Caco-2 (cell line): ENCODE results near the gene TEX19. TPM values are rescaled to one million over a fixed set of nuclear protein-coding genes. Genes with fewer than 3 reads are reported as not detected.
A peak's percentile ranks its signal among the peaks of the same experiment; 100 is the strongest.

Source experiments
- BruUV-seq: library from RNA; stranded (reverse); fragments of 400-500 nt; replicated peaks from 2 replicates; lab custom pipeline; 2021; lab: Mats Ljungman, UMichigan
- CTCF ChIA-PET: fragments of 300-600 bp; sonication (Branson Sonifier 250); formaldehyde crosslinking; loops from one replicate; lab custom pipeline; 2022; ENCODE audit warnings: antibody characterized with exemption; lab: Charles Lee
- POLR2A ChIA-PET: fragments of 300-600 bp; sonication (Branson Sonifier 250); formaldehyde crosslinking; loops from one replicate; lab custom pipeline; 2022; ENCODE audit warnings: antibody characterized with exemption; lab: Charles Lee
- DNase-seq, 2 experiments: peaks; one replicate each; pipeline versions ENCODE4 v3.0.0 to v3.0.0-alpha.2; 2020 to 2022
- H3K27me3 ChIP-seq: replicated peaks from 2 replicates; pipeline ENCODE4 v1.6.0; 2011; ENCODE audit warnings: low read length; ENCODE audit not compliant: control insufficient read depth, insufficient read depth
- H3K36me3 ChIP-seq: 2 replicates; pipeline ENCODE4 v1.5.1; 2011; ENCODE audit warnings: low read length; ENCODE audit not compliant: control insufficient read depth, insufficient read depth
- H3K4me1 ChIP-seq: fragments of 250-450 bp; sonication (Bioruptor Pico); 2 replicates; pipeline ENCODE4 v1.5.1; 2020; ENCODE audit warnings: mild to moderate bottlenecking
- H3K4me3 ChIP-seq: 2 replicates; pipeline ENCODE4 v1.5.1; 2011; ENCODE audit warnings: low read depth, mild to moderate bottlenecking, control low read depth, low read length
- H3K9me3 ChIP-seq: fragments of 250-450 bp; sonication (Bioruptor Pico); 2 replicates; pipeline ENCODE4 v1.5.1; 2020; ENCODE audit warnings: mild to moderate bottlenecking, moderate library complexity
- H3K27ac Mint-ChIP-seq: one replicate; pipeline ENCODE4 v1.8.0; 2022; ENCODE audit warnings: mixed read lengths; ENCODE audit not compliant: unreplicated experiment
- H3K27me3 Mint-ChIP-seq: one replicate; pipeline ENCODE4 v1.8.0; 2022; ENCODE audit warnings: mixed read lengths; ENCODE audit not compliant: insufficient read depth, unreplicated experiment
- H3K36me3 Mint-ChIP-seq: one replicate; pipeline ENCODE4 v1.8.0; 2022; ENCODE audit warnings: mild to moderate bottlenecking, mixed read lengths; ENCODE audit not compliant: insufficient read depth, unreplicated experiment
- H3K4me1 Mint-ChIP-seq: one replicate; pipeline ENCODE4 v1.8.0; 2022; ENCODE audit warnings: low read depth, mixed read lengths; ENCODE audit not compliant: unreplicated experiment
- H3K4me3 Mint-ChIP-seq: one replicate; pipeline ENCODE4 v1.8.0; 2022; ENCODE audit warnings: mild to moderate bottlenecking, moderate library complexity, mixed read lengths; ENCODE audit not compliant: unreplicated experiment
- H3K9me3 Mint-ChIP-seq: one replicate; pipeline ENCODE4 v1.8.0; 2022; ENCODE audit warnings: mixed read lengths; ENCODE audit not compliant: unreplicated experiment
- intact Hi-C: fragments of 100-400 bp; cut with micrococcal nuclease; formaldehyde crosslinking; loops from one replicate; pipeline ENCODE4 v1.10.0; 2022; ENCODE audit not compliant: unreplicated experiment
- total RNA-seq: library from RNA; stranded (reverse); gene quantifications from 2 replicates; pipeline ENCODE4 v1.2.3, GENCODE V29; 2022
- TF ChIP-seq, protein P1 (sequence below), 2 experiments: fragments of 200-600 bp in 1 of 2; IDR thresholded peaks; 1 replicate in 1 of 2; 2 replicates in 1 of 2; pipeline versions ENCODE4 v1.5.1 to v1.8.0; 2011 to 2022; ENCODE audit warnings: antibody characterized with exemption in 1 of 2, control low read depth in 1 of 2, inconsistent platforms in 1 of 2, low read depth in 1 of 2, low read length in 1 of 2, mild to moderate bottlenecking in 1 of 2, moderate library complexity in 1 of 2; ENCODE audit not compliant: insufficient read depth in 1 of 2, severe bottlenecking in 1 of 2, unreplicated experiment in 1 of 2

Gene TEX19
- total RNA-seq, 1 experiment from 2014 or later: 4.2 TPM

DNA sequence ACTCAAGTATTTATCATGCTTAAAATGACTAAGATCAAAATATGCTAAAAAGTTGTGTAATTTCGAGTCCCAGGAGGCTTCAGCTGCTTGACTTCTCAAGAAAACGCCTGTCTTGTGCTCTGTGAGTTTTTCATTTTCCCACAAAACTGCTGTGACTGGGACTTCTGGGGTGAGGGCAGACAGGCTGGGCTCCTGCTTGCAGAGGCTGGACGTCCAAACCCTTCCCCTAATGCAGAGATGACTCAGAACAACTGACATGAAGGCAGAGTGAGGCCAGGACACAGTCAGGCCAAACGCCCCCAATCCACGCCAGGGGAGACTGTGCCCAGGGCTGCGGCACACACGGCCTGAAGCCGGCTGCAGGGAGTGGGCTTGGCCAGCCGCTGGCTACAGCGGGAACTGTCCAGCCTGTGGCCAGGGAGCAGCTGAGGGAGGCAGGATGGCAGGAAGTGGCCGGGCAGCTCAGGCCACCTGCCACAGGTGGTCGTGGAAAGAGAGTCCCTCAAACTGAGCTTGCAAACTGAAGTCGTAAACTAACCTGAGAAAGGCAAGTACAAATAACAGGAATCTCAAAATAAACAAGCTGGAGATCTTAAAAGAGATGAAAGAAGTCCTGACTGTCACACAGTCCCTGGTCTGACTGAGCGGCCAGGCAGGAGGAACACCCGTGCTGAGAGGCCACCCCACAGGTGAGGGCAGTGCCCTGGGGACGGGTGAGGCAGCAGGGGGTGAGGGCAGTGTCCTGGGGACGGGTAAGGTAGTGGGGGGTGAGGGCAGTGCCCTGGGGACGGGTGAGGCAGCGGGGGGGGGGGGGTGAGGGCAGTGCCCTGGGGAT, 37.8 kb downstream of the TEX19 start:
- Mint-ChIP-seq H3K4me1 (peaks cover 17% of the 10 kb centered on the region), H3K9me3 (no peaks in the 10 kb centered on the region), H3K36me3 (peaks cover 31% of the 10 kb centered on the region), H3K4me3 (no peak overlapping the region), H3K27me3 (no peaks in the 10 kb centered on the region), H3K27ac (no peak overlapping the region)
- Histone ChIP-seq H3K4me1 (peaks cover 12% of the 10 kb centered on the region), H3K36me3 (peaks cover 1% of the 10 kb centered on the region; the same call in 1 of the 2 replicates), H3K9me3 (no peaks in the 10 kb centered on the region), H3K4me3 (no peak overlapping the region), H3K27me3 (no peaks in the 10 kb centered on the region)
- ChIA-PET CTCF (no interaction called here), POLR2A (interaction anchor here (0.5 kb wide), 1 partner anchor 25 kb away, joined by 8 read pairs; no protein-coding TSS in a partner anchor)
- intact Hi-C loops: loop anchor here (5.0 kb wide), 1 partner anchor 45 kb away; no protein-coding TSS in a partner anchor
- no TSS peak for BruUV-seq
- TF ChIP-seq, protein P1, sequence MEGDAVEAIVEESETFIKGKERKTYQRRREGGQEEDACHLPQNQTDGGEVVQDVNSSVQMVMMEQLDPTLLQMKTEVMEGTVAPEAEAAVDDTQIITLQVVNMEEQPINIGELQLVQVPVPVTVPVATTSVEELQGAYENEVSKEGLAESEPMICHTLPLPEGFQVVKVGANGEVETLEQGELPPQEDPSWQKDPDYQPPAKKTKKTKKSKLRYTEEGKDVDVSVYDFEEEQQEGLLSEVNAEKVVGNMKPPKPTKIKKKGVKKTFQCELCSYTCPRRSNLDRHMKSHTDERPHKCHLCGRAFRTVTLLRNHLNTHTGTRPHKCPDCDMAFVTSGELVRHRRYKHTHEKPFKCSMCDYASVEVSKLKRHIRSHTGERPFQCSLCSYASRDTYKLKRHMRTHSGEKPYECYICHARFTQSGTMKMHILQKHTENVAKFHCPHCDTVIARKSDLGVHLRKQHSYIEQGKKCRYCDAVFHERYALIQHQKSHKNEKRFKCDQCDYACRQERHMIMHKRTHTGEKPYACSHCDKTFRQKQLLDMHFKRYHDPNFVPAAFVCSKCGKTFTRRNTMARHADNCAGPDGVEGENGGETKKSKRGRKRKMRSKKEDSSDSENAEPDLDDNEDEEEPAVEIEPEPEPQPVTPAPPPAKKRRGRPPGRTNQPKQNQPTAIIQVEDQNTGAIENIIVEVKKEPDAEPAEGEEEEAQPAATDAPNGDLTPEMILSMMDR (IDR thresholded peaks at IDR 0.05; ENCODE audit: insufficient read depth in 1 of 2, low read depth in 1 of 2, low read length in 1 of 2, severe bottlenecking in 1 of 2, unreplicated experiment in 1 of 2): no peak
- DNase-seq: peak in 1 of 2 experiments; percentile 47

DNA sequence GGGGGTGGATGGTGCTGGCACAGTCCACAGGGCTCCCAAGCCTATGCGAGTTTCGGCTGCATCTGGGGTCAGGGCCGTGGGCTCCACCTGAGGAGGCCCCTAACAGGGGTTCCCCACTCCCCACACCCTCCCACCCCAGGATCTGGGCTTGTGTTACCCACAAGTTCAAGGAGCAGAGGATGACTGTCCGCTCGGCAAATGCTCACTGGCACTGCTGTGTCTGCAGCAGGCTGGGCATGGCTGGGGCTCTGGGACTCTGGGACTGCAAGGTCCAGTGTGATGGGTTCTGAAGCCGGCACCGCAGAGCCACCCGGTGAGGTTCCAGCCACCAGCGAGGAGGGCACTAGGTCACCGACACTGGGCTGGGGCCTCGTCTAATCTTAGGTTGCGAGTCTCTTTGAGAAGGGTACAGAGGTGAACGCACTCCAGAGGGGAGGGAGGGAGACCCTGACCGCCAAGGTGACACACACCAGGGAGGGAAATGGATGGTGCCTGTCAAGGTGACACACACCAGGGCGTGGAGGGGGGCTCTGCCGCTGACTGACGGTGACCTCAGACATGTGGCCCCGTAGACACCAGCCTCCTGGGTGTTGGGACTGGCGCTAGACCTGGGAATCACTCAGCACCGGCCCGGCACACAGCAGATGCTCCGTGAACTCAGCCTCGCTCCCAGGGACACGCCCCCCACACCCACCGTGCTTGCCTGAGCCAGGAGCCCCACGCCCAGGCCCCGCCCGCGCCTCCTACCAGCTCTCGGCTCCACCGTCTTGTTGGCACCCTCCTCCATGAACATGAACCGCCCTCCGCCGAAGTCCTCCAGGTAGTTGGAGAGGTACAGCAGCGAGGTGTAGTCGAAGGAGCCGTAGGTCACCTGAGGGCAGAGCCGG, 38.6 kb downstream of the TEX19 start:
- Mint-ChIP-seq H3K4me3 (no peak overlapping the region), H3K9me3 (no peaks in the 10 kb centered on the region), H3K36me3 (peaks cover 34% of the 10 kb centered on the region), H3K27ac (no peak overlapping the region), H3K4me1 (peaks cover 19% of the 10 kb centered on the region), H3K27me3 (no peaks in the 10 kb centered on the region)
- ChIA-PET POLR2A (interaction anchor here (0.5 kb wide), 1 partner anchor 25 kb away, joined by 8 read pairs; no protein-coding TSS in a partner anchor), CTCF (interaction anchor here (0.6 kb wide), 1 partner anchor 218 kb away, joined by 3 read pairs; no protein-coding TSS in a partner anchor)
- TF ChIP-seq, protein P1 (IDR thresholded peaks at IDR 0.05; ENCODE audit: insufficient read depth in 1 of 2, low read depth in 1 of 2, low read length in 1 of 2, severe bottlenecking in 1 of 2, unreplicated experiment in 1 of 2): no peak
- Histone ChIP-seq H3K4me1 (peaks cover 12% of the 10 kb centered on the region), H3K4me3 (no peak overlapping the region), H3K9me3 (no peaks in the 10 kb centered on the region), H3K27me3 (no peaks in the 10 kb centered on the region), H3K36me3 (peaks cover 1% of the 10 kb centered on the region; the same call in 1 of the 2 replicates)
- intact Hi-C loops: loop anchor here (5.0 kb wide), 1 partner anchor 45 kb away; no protein-coding TSS in a partner anchor
- DNase-seq: no peak
- BruUV-seq: no TSS peak

DNA sequence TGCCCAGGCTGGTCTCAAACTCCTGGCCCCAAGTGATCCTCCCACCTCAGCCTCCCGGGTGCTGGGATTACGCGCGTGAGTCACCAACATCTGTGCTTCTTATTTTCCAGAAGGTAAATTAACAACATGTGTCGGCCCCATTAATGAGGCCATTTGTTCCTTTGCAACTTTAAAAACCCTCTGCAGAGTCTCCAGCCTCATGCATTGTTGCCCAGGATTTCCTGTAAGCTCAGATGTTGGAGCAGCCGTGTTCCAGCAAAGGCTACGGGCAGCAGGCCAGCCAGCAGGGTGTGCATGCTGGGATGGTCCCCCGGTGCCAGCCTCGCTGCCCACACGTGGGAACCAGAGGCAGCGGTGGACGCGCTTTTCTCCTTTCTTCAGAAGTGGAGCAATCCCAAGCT, 40.0 kb downstream of the TEX19 start:
- ChIA-PET CTCF (no interaction called here), POLR2A (no interaction called here)
- Mint-ChIP-seq H3K36me3 (peaks cover 34% of the 10 kb centered on the region), H3K27me3 (no peaks in the 10 kb centered on the region), H3K9me3 (no peaks in the 10 kb centered on the region), H3K27ac (no peak overlapping the region), H3K4me3 (no peak overlapping the region), H3K4me1 (peaks cover 24% of the 10 kb centered on the region)
- intact Hi-C loops: loop anchor here (5.0 kb wide), 1 partner anchor 47 kb away; no protein-coding TSS in a partner anchor
- DNase-seq: no peak
- TF ChIP-seq, protein P1 (IDR thresholded peaks at IDR 0.05; ENCODE audit: insufficient read depth in 1 of 2, low read depth in 1 of 2, low read length in 1 of 2, severe bottlenecking in 1 of 2, unreplicated experiment in 1 of 2): no peak
- Histone ChIP-seq H3K4me1 (peaks cover 12% of the 10 kb centered on the region), H3K36me3 (peaks cover 1% of the 10 kb centered on the region; the same call in 1 of the 2 replicates), H3K27me3 (no peaks in the 10 kb centered on the region), H3K4me3 (no peak overlapping the region), H3K9me3 (no peaks in the 10 kb centered on the region)
- no TSS peak for BruUV-seq
